H54 (cell line): ENCODE results near the gene SMARCAL1.

Experiments
- DNase-seq: peaks from one replicate; pipeline ENCODE4 v3.0.0; 2011; ENCODE audit warnings: low spot score, mixed read lengths; ENCODE audit not compliant: insufficient read length
- FAIRE-seq: peaks from 3 replicates; lab custom pipeline; 2011; peaks lifted over from hg19 to GRCh38; lab: Jason Lieb, UNC
- POLR2A ChIP-seq: IDR thresholded peaks from 2 replicates; pipeline ENCODE4 v1.6.1; 2011; ENCODE audit warnings: low read depth, mild to moderate bottlenecking, low read length

The SMARCAL1 gene

GRCh38 chr2:216486708-216487107 lies 74.4 kb downstream of the SMARCAL1 start:
- FAIRE-seq = no peak
- DNase-seq = no peak
- no peak for TF ChIP-seq POLR2A

GRCh38 chr2:216490061-216490460 lies 77.8 kb downstream of the SMARCAL1 start:
- no peak for TF ChIP-seq POLR2A
- FAIRE-seq (peak; percentile 48), DNase-seq (peak; percentile 33)

GRCh38 chr2:216491793-216492596 lies 79.7 kb downstream of the SMARCAL1 start:
- FAIRE-seq (no peak), DNase-seq (no peak)
- TF ChIP-seq POLR2A = no peak

- peak; percentile 96 for FAIRE-seq
Measured at GRCh38 chr2:216492597-216493333, 80.5 kb downstream of the SMARCAL1 start.

GRCh38 chr2:216493334-216493685 lies 81.0 kb downstream of the SMARCAL1 start:
- FAIRE-seq = no peak
- DNase-seq = no peak
- no peak for TF ChIP-seq POLR2A

More at GRCh38 chr2:216492597-216493333, 80.5 kb downstream of the SMARCAL1 start:
- DNase-seq = peak; percentile 67
- TF ChIP-seq POLR2A = no peak

- FAIRE-seq (no peak), DNase-seq (no peak)
- TF ChIP-seq POLR2A = no peak
Measured at GRCh38 chr2:216495656-216496055, 83.4 kb downstream of the SMARCAL1 start.

GRCh38 chr2:216497382-216498069 lies 85.2 kb downstream of the SMARCAL1 start:
- DNase-seq = no peak
- TF ChIP-seq POLR2A = no peak
- FAIRE-seq = no peak

- FAIRE-seq = no peak
- no peak for TF ChIP-seq POLR2A
- DNase-seq = no peak
Measured at GRCh38 chr2:216498070-216498378, 85.7 kb downstream of the SMARCAL1 start.

- FAIRE-seq (peak; percentile 65), DNase-seq (peak; percentile 68)
- peak; percentile 96 for TF ChIP-seq POLR2A
Measured at GRCh38 chr2:216498379-216499352, 86.4 kb downstream of the SMARCAL1 start, which contains the start of gene RPL37A. Gene RPL37A, plus strand, starts transcription at chr2:216498844. Its CDS starts 31 bp downstream, at chr2:216498875.

- FAIRE-seq = no peak
- no peak for DNase-seq
- no peak for TF ChIP-seq POLR2A
Measured at GRCh38 chr2:216499641-216500218, 87.4 kb downstream of the SMARCAL1 start.

- DNase-seq (no peak), FAIRE-seq (no peak)
- TF ChIP-seq POLR2A = no peak
Measured at GRCh38 chr2:216500572-216500971, 88.3 kb downstream of the SMARCAL1 start.

GRCh38 chr2:216501854-216502253 lies 89.6 kb downstream of the SMARCAL1 start:
- no peak for DNase-seq
- TF ChIP-seq POLR2A = no peak
- FAIRE-seq = no peak

- DNase-seq = no peak
- no peak for TF ChIP-seq POLR2A
Measured at GRCh38 chr2:216502381-216503158, 90.3 kb downstream of the SMARCAL1 start.

More at GRCh38 chr2:216502381-216503158, 90.3 kb downstream of the SMARCAL1 start:
- no peak for FAIRE-seq
